ENCODE measurements around the gene ZBTB49. TPM values are rescaled to one million over a fixed set of nuclear protein-coding genes. Genes with fewer than 3 reads are reported as not detected.

Gene ZBTB49
- total RNA-seq, 4 donors from 2014 or later, result 2.9 to 5.9 (median 3.4) TPM

GRCh38 chr4:4349867-4350266 is 59.8 kb downstream of the ZBTB49 start:
- Histone ChIP-seq H3K27me3 (peaks cover 0 to 10% (median 0%) of the 10 kb centered on the region in 4 donors), H3K4me1 (no peaks in the 10 kb centered on the region), H3K4me3 (no peak overlapping the region), H3K27ac (replicated peaks in 1 of 4) (no peak overlapping the region), H3K9me3 (no peaks in the 10 kb centered on the region), H3K36me3 (no peaks in the 10 kb centered on the region)
- WGBS, result 84% methylated on average over 3 of the region's 3 CpGs
- TF ChIP-seq POLR2A (IDR thresholded peaks at IDR 0.05; ENCODE audit: low read depth) (no peak), POLR2AphosphoS5 (IDR thresholded peaks at IDR 0.05) (no peak), EP300 (IDR thresholded peaks at IDR 0.05) (no peak)
- TF ChIP-seq, protein P1, sequence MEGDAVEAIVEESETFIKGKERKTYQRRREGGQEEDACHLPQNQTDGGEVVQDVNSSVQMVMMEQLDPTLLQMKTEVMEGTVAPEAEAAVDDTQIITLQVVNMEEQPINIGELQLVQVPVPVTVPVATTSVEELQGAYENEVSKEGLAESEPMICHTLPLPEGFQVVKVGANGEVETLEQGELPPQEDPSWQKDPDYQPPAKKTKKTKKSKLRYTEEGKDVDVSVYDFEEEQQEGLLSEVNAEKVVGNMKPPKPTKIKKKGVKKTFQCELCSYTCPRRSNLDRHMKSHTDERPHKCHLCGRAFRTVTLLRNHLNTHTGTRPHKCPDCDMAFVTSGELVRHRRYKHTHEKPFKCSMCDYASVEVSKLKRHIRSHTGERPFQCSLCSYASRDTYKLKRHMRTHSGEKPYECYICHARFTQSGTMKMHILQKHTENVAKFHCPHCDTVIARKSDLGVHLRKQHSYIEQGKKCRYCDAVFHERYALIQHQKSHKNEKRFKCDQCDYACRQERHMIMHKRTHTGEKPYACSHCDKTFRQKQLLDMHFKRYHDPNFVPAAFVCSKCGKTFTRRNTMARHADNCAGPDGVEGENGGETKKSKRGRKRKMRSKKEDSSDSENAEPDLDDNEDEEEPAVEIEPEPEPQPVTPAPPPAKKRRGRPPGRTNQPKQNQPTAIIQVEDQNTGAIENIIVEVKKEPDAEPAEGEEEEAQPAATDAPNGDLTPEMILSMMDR (IDR thresholded peaks at IDR 0.05), result no peak
- intact Hi-C loops (cut with DNase I), result no loop called here
- DNase-seq (ENCODE audit: extremely low spot score), result no peak

DNA sequence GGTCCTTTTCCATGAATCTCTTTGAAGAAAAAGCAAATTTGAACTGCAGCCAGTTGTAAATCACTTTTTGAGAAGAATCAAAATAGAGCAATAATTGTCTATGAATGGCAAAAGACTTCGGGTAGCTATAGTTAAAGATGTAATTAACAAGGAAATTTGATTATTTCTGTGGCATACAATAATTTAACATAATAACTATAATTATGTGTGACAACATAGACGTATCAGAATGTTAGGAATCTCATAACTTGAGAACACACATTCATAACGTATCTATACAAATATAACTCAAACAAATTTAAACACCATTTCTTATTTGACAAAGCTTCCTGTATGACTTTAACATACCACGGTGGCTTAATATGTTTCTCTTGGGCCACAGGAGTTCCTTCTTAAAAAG is 60.9 kb downstream of the ZBTB49 start:
- no peak for DNase-seq (ENCODE audit: extremely low spot score)
- Histone ChIP-seq H3K4me1 (no peaks in the 10 kb centered on the region), H3K4me3 (no peak overlapping the region), H3K27me3 (peaks cover 0 to 2% (median 0%) of the 10 kb centered on the region in 4 donors), H3K36me3 (no peaks in the 10 kb centered on the region), H3K9me3 (no peaks in the 10 kb centered on the region), H3K27ac (replicated peaks in 1 of 4) (no peak overlapping the region)
- no peak for TF ChIP-seq POLR2A (IDR thresholded peaks at IDR 0.05; ENCODE audit: low read depth)
- no peak for TF ChIP-seq EP300 (IDR thresholded peaks at IDR 0.05)
- TF ChIP-seq POLR2AphosphoS5 (IDR thresholded peaks at IDR 0.05), result no peak
- TF ChIP-seq, protein P1 (IDR thresholded peaks at IDR 0.05), result no peak
- 55% methylated on average over 4 of the region's 4 CpGs for WGBS
- intact Hi-C loops (cut with DNase I), result no loop called here

GRCh38 chr4:4355302-4355701 is 65.3 kb downstream of the ZBTB49 start:
- Histone ChIP-seq H3K9me3 (no peaks in the 10 kb centered on the region), H3K36me3 (no peaks in the 10 kb centered on the region), H3K4me3 (no peak overlapping the region), H3K27me3 (peaks cover 0 to 32% (median 0%) of the 10 kb centered on the region in 4 donors), H3K4me1 (no peaks in the 10 kb centered on the region), H3K27ac (replicated peaks in 1 of 4) (no peak overlapping the region)
- WGBS, result 44% methylated on average over 1 of the region's 1 CpG
- TF ChIP-seq EP300 (IDR thresholded peaks at IDR 0.05) (no peak), POLR2AphosphoS5 (IDR thresholded peaks at IDR 0.05) (no peak), POLR2A (IDR thresholded peaks at IDR 0.05; ENCODE audit: low read depth) (no peak)
- TF ChIP-seq, protein P1 (IDR thresholded peaks at IDR 0.05), result no peak
- intact Hi-C loops (cut with DNase I), result no loop called here
- no peak for DNase-seq (ENCODE audit: extremely low spot score)

DNA sequence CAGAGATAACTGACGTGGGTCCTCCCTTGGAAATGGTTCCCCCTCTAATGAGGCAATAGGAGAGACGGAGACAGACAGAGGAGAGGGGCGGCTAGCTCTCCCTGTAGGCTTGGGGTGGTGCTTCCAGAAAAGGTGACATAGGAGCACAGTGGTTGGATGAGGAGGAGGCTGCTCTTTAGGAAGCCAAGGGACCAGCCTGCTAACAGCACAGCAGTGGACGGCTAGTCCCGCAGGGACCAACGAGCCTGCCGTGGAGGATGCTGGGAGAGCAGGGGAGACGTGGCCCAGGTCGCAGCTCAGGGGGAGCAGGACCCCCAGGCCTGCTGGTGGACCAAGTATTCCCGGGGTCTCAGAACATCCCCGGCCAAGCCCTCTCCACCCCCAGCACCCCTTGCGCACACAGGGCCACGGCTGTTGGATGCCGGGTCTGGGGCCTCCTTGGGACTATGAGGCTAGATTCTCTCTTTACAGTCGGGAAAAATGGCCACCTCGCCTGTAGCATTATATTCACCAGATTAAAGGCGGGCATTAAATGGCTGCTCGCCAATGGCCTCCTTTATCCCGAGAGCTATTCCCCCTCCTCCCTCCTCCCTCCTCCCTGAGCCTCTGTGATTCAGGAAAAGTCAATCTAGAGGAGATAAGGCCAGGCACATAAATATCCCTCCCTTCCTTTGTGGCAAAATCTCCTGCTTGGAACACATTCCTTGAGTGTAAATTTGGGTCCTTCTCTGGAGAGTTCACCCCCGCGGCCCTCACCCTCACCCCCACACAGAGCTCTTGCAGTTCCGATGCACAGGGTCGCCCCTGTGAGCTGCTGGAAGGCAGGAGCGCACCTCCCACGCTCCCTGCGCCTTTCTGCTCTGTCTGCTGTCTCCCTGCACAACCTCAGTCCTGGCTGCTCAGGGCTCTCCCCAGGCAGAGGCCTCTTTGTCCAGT is 66.3 kb downstream of the ZBTB49 start:
- no peak for TF ChIP-seq EP300 (IDR thresholded peaks at IDR 0.05)
- TF ChIP-seq POLR2A (IDR thresholded peaks at IDR 0.05; ENCODE audit: low read depth), result no peak
- no peak for TF ChIP-seq POLR2AphosphoS5 (IDR thresholded peaks at IDR 0.05)
- TF ChIP-seq, protein P1 (IDR thresholded peaks at IDR 0.05), result no peak
- 77% methylated on average over 21 of the region's 26 CpGs for WGBS
- Histone ChIP-seq H3K36me3 (no peaks in the 10 kb centered on the region), H3K27ac (replicated peaks in 1 of 4) (no peak overlapping the region), H3K27me3 (peaks cover 0 to 42% (median 0%) of the 10 kb centered on the region in 4 donors), H3K4me3 (no peak overlapping the region), H3K9me3 (no peaks in the 10 kb centered on the region), H3K4me1 (no peaks in the 10 kb centered on the region)
- intact Hi-C loops (cut with DNase I), result no loop called here
- DNase-seq (ENCODE audit: extremely low spot score), result no peak
